Vagina (tissue), 2 donors: ENCODE measurements around the gene TEX19.

Experiments used
- POLR2A ChIP-seq, 2 donors: fragments of 450-650 bp; IDR thresholded peaks; one replicate each; pipeline ENCODE4 v1.6.1; 2017; ENCODE audit warnings: antibody characterized with exemption in 2 of 2, mild to moderate bottlenecking in 2 of 2, moderate library complexity in 2 of 2
- TF ChIP-seq, protein P1 (sequence below), 3 experiments: fragments of 450-650 bp in 2 of 3; fragments of 200-600 bp in 1 of 3; sonication (generic) in 1 of 3; IDR thresholded peaks; one replicate each; pipeline ENCODE4 v1.5.1; 2017 to 2019; ENCODE audit warnings: antibody characterized with exemption in 3 of 3, mild to moderate bottlenecking in 2 of 3, moderate library complexity in 2 of 3

DNA sequence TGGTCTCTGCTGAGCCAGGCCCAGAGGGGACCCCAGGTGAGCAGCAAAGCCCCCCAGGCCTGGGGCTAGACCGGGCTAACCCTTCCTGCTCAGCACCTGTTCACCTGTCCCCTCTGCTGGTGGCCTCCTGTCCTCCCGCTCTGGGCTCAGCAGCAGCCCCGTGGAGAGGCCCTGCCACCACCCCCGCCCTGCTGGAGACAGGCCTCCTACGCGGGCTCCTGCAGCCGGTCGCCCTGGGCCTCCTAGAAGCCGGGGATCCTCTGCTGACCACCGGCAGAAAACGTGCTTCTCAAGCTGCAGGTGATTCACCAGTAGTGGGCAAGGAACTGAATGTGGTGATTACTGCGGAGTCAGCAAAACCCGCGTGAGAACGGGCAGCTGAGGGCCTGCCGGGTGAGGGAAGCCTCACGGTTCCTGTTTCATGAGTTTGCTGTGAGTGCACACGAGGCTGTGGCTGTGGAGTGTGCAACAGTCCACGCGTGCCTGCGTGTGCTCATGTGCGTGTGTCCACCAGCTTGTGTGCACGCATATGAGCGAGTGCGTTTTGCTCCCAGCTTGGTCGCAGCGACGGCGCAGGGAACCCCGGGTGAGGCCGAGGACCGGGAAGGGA is 26.3 kb upstream of the TEX19 start:
- TF ChIP-seq POLR2A (IDR thresholded peaks at IDR 0.05) = no peak
- TF ChIP-seq, protein P1, sequence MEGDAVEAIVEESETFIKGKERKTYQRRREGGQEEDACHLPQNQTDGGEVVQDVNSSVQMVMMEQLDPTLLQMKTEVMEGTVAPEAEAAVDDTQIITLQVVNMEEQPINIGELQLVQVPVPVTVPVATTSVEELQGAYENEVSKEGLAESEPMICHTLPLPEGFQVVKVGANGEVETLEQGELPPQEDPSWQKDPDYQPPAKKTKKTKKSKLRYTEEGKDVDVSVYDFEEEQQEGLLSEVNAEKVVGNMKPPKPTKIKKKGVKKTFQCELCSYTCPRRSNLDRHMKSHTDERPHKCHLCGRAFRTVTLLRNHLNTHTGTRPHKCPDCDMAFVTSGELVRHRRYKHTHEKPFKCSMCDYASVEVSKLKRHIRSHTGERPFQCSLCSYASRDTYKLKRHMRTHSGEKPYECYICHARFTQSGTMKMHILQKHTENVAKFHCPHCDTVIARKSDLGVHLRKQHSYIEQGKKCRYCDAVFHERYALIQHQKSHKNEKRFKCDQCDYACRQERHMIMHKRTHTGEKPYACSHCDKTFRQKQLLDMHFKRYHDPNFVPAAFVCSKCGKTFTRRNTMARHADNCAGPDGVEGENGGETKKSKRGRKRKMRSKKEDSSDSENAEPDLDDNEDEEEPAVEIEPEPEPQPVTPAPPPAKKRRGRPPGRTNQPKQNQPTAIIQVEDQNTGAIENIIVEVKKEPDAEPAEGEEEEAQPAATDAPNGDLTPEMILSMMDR (IDR thresholded peaks at IDR 0.05) = no peak
